T1000 (cell line): ENCODE data around the gene RAMP3.
"Not testable (repeated sequence)": the region's sequence is repeated elsewhere in the genome, so short reads cannot be mapped to it uniquely, and the experiment has no call there.

Source experiments
- DNase-seq: peaks from one replicate; lab custom pipeline; 2025; ENCODE audit warnings: mixed read lengths; lab: John Stamatoyannopoulos, UW

RAMP3 gene

DNA sequence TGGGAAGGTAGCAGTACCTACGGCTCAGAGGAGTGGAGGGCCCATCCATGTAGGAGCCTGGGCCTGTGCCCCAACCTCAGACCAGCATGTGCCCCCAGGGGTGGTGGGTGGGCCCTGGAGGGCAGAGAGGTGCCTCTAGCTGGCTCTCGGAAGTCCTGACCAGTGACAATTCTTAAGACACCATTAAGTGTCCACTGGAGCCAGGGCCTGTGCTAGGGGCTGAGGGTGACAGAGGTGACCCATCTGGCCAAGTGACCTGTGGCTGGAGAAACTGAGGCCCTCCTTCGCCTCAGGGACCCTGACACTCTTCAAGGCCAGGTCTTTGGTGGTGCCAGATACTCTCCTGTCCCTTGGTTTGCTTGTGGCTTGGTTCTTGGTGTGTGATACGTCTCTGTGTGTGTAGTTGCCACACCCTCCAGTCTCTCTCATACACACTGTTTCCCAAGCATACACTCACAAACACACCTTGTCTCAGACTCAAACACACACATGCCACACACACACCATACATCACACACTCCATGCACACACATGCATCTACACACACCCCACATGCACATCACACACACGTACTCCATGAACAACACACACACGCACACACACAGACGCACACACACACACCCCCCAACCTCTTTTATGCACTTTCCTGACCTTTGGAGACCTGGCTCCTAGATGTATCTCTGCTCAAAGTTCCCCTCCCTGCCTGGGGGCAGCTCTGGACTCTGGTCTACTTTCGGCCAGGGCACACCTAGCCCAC is 897 bp upstream of the RAMP3 start:
- no peak for DNase-seq

DNA sequence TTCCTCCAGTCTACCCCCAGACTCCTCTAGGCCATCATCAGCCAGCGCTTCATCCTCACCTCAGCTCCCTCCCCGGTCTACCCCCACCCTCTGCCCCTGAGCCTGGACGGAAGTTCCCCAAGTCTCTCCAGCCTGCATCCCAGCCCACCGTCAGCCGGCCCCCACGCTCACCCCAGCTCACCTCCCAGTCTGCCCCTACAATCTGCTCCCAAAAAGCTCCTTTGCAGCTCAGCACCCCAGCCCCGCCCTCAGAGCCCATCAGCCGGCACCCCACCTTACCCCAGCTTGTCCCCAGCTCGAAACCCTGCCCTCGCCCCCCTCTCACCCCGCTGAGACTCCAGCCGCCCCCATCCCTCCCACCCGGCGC is 322 bp upstream of the RAMP3 start:
- no peak for DNase-seq

- DNase-seq, result no peak
Measured at GRCh38 chr7:45158471-45158870, 880 bp downstream of the RAMP3 start.

DNA sequence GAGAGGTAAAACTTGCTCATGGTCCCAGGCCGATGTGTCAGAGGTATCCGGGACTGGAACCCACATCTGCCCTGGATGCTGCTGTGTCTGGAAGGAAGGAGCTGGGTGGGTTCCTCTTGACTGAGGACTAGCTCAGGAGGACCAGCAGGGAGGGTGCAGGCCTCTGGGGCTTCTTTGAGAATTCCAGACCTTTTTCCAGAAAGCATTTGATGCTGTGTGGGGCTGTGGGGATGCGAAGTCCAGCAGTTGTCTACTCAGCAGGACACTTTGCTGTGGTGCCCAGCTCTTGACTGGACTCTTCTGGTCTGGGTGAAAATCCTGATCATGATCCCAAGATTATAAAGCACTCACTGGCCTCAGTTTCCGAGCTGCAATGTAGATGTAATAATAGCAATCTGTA is 1.7 kb downstream of the RAMP3 start:
- DNase-seq, result no peak

DNA sequence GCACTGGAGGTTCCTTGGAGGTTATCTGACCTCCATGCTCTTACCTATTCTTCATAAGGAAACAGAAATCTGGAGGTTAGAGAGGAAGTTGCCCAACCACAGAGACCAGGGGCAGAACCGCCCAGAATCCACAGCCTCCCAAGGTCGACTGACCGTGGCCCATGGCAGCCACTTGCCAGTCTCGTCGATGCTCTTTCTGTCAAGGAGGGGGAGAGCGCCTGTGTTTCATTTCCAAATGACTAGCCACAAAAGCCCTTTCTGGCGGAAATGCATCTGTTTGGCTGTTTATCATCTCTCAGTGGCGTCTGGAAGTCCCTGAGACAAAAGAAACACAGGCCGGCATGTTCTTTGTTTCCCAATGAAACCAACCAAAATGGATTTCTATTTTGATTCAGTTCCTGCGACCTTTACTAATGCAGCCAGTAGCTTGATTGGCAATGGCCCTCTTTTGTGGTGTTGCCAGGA is 2.9 kb downstream of the RAMP3 start:
- DNase-seq, result no peak

DNA sequence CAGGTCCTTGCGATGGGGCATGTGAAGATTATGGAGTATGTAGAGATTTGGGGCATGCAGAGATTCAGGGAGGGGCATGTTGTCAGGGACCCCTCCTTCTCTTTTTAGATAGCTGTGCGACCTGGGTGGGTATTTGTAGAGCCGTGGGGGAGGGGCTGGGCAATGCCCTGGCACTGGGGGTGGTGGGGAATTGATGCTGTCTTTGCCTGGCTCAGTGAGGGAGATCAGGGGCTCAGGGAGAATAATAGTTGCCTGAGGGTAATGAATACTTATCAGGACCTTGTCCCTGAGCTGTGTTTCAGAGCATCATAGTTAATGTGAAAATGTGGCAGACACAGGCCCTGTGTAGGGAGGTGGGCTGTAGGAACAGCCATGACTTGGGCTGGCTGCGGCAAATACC is 3.5 kb downstream of the RAMP3 start:
- DNase-seq, result no peak

GRCh38 chr7:45161842-45162241 is 4.3 kb downstream of the RAMP3 start:
- DNase-seq, result no peak

DNA sequence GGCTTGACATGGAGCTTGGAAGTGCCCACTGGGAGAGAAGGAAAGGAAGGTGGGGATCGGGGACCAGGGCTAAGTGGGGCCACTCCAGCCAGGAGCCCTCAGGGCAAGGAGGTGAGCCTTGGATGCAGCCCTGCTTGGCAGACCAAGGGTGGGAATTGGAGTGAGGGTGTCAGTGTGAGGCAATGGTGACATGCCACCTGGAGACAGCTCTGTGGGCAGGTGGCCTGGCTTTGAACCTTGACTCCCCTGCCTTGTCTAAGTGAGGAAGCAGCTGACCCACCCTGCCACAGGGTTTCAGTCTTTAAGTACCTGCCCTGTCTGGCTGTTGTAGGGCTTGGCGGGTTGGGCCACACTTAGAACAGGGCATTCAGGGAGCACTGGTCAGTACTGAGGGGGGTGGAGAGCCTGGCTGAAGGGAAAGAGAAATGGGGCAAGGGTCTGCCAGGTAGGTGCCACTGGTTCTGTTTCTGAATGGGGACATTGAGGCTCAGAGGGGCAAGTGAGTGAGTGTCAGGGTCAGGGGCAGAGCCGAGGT is 4.8 kb downstream of the RAMP3 start:
- DNase-seq, result no peak

DNA sequence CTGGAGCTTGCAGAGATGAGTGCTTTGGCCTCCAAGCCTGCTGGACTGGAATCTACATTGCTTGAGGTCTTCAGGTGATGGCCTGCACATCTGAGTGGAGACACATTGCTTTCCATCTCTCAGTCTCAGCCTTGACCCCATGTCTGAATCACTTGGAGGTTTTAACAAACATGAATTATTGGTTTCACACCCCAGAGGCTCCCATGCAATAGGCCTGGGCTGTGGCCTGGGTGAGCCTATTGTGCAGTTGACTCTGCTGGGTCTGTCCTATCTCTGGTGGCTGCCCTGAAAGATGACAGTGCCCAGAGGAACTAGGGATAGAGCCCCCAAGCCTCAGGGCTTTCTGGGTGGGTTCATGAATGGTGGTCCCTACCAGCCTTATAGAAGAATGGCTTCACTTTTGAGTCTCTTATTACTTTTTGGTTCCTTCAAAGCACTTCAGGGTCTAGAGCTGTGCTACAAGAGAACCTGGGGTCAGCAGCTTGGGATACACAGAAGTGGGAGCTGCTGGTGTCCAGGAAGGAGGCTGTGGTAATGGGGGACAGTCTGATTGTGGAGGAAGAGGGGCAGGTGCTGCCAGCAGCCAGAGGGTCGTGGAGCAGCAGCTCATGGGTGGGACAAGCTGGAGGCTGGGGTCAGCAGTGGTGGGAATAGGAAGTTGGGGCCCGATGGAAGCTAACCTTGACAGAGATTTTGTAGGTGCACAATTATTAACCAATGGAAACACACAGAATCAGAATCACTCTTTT is 5.5 kb downstream of the RAMP3 start:
- DNase-seq, result no peak

GRCh38 chr7:45163692-45164052 is 6.1 kb downstream of the RAMP3 start:
- DNase-seq, result no peak

- not testable (repeated sequence) for DNase-seq
Measured at GRCh38 chr7:45164271-45164670, 6.7 kb downstream of the RAMP3 start.

GRCh38 chr7:45165857-45166256 is 8.3 kb downstream of the RAMP3 start:
- DNase-seq, result no peak

GRCh38 chr7:45171946-45172345 is 14.4 kb downstream of the RAMP3 start:
- no peak for DNase-seq

DNA sequence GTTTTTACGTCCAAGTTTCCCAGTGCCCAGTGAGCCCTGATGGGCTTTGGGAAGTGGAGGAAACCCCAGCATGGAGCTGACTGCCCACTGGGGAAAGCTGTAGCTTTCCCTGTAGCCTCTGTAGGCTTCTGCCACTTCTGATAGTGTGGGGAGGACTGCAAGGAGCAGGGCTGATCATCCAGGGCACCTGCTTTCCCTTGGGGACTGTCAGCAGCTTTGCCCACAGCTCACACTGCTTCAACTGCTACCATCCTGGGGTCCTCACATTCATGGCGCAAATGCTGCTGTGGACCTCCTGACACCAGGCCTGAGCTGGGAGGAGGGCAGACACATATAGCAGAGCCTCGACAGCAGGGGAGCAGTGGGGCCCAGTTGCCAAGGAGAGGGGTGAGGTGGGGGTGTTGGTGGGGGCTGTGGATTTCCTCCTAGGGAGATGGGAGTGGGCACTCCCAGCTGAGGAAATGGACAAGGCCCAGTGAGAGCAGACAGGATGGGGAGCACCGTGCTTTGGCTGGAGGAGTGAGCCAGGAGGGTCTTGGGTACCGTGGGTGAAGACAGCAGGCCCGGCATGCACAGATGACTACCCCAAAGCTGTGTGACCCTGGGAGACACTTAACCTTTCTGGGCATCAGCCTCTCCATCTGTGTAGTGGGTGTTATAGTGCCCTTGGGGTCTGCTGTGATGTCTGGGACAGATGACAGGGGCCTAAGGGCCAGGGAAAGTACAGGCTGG is 16.2 kb downstream of the RAMP3 start:
- no peak for DNase-seq

DNA sequence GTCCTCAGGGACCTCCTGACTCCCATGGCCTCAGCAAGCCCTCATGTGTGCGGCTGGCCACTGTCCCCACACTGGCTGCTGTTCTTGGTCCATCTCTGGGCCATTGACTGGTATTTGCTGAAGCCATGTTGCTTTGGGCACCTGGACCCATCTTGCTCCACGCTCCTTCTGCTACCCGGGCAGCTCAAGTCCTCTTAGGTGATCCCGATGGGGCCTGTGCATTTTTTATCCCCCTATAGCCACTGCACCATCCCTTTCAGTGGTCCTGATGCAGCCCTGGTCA is 16.7 kb downstream of the RAMP3 start:
- DNase-seq, result no peak

DNA sequence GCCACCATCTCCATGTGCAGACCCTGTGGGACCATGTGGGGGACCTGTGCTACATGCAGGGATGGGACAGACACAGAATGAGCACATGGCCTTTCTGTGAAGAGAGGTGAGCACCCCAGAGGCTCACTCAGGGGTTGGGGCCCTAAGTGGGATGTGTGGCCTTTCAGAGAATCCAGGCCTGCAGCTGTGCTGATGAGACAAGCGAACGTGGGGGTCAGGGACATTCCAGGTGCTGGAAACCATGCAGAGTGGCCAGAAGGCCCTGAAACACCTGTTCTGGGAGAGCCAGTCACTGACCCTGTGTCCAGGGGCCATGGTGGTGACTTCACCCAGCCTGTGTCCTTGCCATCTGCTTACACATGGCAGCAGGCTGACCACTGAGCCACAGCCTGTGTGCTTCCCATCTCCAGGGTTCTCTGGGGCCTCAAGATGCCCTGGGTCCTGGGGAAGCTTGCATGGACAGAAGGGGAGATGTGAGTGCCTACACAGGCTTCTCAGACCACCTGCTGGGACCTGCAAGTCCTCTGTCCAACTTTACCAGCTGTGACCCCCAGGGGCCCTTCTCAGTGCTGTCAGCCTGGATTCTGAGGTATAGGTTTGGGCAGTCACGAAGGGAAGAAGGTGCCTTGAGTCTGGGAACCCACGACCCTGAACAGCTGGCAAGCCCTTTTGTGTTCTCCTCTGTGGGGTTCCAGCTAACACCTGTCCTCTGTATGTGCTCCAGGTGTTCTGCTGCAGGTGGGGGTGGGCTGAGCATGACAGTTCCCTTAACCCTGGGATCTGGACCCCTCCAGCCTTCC is 17.6 kb downstream of the RAMP3 start:
- DNase-seq, result no peak

GRCh38 chr7:45176091-45176490 is 18.5 kb downstream of the RAMP3 start:
- DNase-seq, result no peak

GRCh38 chr7:45176886-45177731 is 19.5 kb downstream of the RAMP3 start:
- no peak for DNase-seq

- no peak for DNase-seq
Measured at GRCh38 chr7:45177801-45178200, 20.2 kb downstream of the RAMP3 start.

DNA sequence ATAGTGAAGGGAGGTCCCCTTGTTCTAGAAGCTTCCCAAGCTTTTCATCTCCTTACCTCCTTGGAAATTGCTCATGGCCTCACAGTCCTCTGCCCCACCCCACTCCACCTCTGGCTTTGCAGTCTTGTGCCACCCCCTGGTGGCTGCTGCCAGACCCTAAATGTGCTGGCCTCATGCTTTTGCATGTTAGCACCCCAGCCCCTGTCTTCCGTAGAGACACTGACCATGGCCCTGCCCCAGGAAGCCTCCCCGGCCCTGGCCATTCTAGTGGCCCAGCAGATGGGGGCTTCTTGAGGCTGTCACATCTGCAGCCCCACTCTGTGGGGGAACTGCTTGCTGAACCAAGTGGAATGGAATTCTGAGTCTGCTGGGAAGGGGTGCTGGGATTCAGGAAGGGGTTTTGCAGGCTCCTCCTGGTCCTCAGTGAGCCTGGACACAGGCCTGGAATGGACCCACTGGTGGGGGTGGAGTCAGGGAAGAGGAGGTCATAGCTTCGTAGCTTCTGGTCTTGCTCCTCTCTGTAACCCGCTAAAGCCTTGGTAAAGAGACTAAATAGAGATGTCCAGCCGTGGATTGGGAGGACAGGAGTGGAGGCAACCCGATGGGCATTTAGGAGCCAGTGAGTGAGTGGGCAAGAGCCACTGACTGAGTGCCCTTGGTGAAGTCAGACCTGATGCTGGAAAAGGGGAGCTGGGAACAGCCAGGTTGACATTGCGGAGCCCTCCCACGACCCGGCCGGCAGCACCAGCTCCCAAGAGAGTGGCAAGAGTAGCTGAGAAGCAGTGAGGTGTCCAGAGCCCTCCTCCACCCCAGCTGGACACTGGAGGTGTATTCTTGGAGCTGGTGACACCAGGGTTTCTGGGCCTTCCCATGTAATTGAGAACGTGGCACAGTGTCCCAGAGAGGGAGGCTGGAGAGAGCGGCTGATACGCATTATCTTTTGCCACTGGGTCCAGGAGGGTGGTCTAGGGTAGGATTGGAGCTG is 20.9 kb downstream of the RAMP3 start:
- no peak for DNase-seq
